HepG2 (cell line): Measurements from ENCODE around the gene EXOC6B.

Experiments used
- CTCF ChIP-seq: sonication (generic); formaldehyde crosslinking; IDR thresholded peaks from 2 replicates; pipeline ENCODE4 v1.5.0; 2020; ENCODE audit warnings: mild to moderate bottlenecking, missing genetic modification reagents, moderate library complexity
- GATAD1 ChIP-seq: IDR thresholded peaks from 2 replicates; pipeline ENCODE4 v1.6.1; 2016; ENCODE audit warnings: missing genetic modification reagents, missing compliant biosample characterization
- MAFG ChIP-seq: sonication (generic); formaldehyde crosslinking; IDR thresholded peaks from 2 replicates; pipeline ENCODE4 v1.5.1; 2020; ENCODE audit warnings: mild to moderate bottlenecking, missing genetic modification reagents
- NFIC ChIP-seq: IDR thresholded peaks from 2 replicates; pipeline ENCODE4 v1.6.1; 2012; ENCODE audit warnings: mild to moderate bottlenecking, low read length, inconsistent platforms
- SMAD1 ChIP-seq: sonication (generic); formaldehyde crosslinking; IDR thresholded peaks from 2 replicates; pipeline ENCODE4 v1.4.0; 2020; ENCODE audit warnings: missing genetic modification reagents, low read depth, mild to moderate bottlenecking, borderline replicate concordance
- SMARCE1 ChIP-seq: fragments of 450-650 bp; IDR thresholded peaks from 2 replicates; pipeline ENCODE4 v1.6.1; 2017; ENCODE audit warnings: borderline replicate concordance
- SRF ChIP-seq: IDR thresholded peaks from 2 replicates; pipeline ENCODE4 v1.6.1; 2011; ENCODE audit warnings: mild to moderate bottlenecking, low read depth, low read length, moderate library complexity
- ZNF230 ChIP-seq: sonication (generic); formaldehyde crosslinking; IDR thresholded peaks from 2 replicates; pipeline ENCODE4 v1.4.0; 2020; ENCODE audit warnings: mild to moderate bottlenecking, missing genetic modification reagents
- ZNF282 ChIP-seq: fragments of 450-650 bp; IDR thresholded peaks from 2 replicates; pipeline ENCODE4 v1.6.1; 2018; ENCODE audit not compliant: partially characterized antibody
- ZNF660 ChIP-seq: sonication (generic); formaldehyde crosslinking; IDR thresholded peaks from 2 replicates; pipeline ENCODE4 v1.5.1; 2020; ENCODE audit warnings: mild to moderate bottlenecking, low read depth, missing genetic modification reagents, borderline replicate concordance

- TF ChIP-seq SRF = no peak
- TF ChIP-seq SMARCE1 = no peak
- no peak for TF ChIP-seq SMAD1 (CRISPR knock-in tag)
- no peak for TF ChIP-seq GATAD1 (CRISPR knock-in tag)
- no peak for TF ChIP-seq ZNF660 (CRISPR knock-in tag)
- no peak for TF ChIP-seq ZNF282
- no peak for TF ChIP-seq NFIC
- TF ChIP-seq MAFG (CRISPR knock-in tag) = no peak
- TF ChIP-seq CTCF (CRISPR knock-in tag) = no peak
- TF ChIP-seq ZNF230 = no peak
Measured at GRCh38 chr2:72129681-72130340, 696.0 kb downstream of the EXOC6B start.
